Measurements from ENCODE around the gene F2R.

Gene F2R

DNA sequence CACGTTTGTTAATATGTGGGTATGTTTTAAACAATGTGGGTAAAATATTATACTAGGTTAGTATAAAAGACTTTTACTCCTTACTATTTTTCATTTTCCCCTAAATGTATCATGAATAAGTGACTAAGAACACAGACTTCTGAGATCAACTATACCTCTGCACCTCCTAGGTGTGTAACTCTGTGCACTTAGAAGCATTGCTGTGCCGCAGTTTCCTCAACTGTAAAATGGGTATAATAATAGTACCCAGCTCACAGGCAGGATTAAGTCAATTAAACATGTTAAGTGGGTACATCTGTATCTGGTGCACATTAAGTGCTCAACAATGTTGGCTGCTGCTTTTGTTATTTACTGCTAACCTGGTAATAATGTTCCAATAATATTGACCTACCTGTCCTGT lies 21.6 kb upstream of the F2R start:
- TF ChIP-seq, protein P1, sequence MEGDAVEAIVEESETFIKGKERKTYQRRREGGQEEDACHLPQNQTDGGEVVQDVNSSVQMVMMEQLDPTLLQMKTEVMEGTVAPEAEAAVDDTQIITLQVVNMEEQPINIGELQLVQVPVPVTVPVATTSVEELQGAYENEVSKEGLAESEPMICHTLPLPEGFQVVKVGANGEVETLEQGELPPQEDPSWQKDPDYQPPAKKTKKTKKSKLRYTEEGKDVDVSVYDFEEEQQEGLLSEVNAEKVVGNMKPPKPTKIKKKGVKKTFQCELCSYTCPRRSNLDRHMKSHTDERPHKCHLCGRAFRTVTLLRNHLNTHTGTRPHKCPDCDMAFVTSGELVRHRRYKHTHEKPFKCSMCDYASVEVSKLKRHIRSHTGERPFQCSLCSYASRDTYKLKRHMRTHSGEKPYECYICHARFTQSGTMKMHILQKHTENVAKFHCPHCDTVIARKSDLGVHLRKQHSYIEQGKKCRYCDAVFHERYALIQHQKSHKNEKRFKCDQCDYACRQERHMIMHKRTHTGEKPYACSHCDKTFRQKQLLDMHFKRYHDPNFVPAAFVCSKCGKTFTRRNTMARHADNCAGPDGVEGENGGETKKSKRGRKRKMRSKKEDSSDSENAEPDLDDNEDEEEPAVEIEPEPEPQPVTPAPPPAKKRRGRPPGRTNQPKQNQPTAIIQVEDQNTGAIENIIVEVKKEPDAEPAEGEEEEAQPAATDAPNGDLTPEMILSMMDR (IDR thresholded peaks at IDR 0.05; ENCODE audit: low read depth, low read length, missing control alignments): no peak
- DNase-seq (ENCODE audit: low read depth): no peak
- no peak overlapping the region for H3K4me3 ChIP-seq (ENCODE audit: low read depth, low read length)

DNA sequence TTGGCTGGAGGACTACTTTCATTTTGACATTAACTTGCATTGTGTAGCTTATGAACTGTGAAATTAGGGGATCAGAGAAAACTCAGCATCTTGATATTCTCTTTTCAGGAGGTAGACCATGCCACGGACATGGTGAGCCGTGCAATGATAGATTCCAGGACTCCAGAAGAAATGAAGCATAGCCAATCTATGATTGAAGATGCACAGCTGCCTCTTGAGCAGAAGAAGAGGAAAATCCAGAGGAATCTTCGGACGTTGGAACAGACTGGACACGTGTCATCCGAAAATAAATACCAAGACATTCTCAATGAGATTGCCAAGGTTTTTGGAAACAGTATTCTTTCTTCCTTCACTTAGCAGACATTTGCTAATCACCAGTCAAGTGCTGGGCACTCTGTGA lies 20.6 kb upstream of the F2R start:
- DNase-seq (ENCODE audit: low read depth): no peak
- H3K4me3 ChIP-seq (ENCODE audit: low read depth, low read length): no peak overlapping the region
- TF ChIP-seq, protein P1 (IDR thresholded peaks at IDR 0.05; ENCODE audit: low read depth, low read length, missing control alignments): no peak

DNA sequence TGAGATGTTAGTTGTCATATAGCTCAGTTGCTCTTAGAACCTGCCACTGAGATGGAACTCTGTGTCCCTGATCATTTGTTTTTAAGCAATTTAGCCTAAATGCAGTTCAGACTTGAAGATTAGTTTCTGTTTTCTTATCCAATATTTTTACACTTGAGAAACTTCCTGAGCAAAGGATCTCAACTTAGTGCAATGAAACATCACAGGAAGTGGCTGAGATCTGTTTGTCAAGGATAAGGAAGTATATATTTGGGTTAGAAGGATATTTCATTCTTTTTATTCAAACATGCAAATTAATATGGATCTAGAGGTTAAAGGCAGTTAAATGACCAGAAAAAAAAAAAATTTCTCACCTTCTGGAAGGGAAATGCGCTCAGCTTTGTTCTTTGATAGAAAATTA lies 19.7 kb upstream of the F2R start:
- TF ChIP-seq, protein P1 (IDR thresholded peaks at IDR 0.05; ENCODE audit: low read depth, low read length, missing control alignments): no peak
- DNase-seq (ENCODE audit: low read depth): no peak
- H3K4me3 ChIP-seq (ENCODE audit: low read depth, low read length): no peak overlapping the region

DNA sequence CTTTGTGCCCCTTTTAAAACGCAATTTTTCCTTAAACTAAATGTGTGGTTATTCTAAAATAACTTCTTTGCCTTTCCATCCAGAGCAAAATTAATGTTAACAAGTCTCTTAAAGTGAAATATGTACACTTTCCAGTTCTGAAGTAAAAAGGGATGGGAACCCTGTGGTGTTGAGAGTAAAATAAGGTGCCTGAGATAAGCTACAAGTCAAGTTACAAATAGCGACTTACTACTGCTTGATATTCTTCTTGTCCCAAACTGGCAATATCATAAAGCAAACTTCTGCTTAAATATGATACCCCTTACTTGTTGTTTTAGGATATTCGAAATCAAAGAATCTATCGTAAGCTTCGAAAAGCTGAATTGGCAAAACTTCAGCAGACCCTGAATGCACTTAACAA lies 18.3 kb upstream of the F2R start:
- DNase-seq (ENCODE audit: low read depth): no peak
- H3K4me3 ChIP-seq (ENCODE audit: low read depth, low read length): no peak overlapping the region
- TF ChIP-seq, protein P1 (IDR thresholded peaks at IDR 0.05; ENCODE audit: low read depth, low read length, missing control alignments): no peak

DNA sequence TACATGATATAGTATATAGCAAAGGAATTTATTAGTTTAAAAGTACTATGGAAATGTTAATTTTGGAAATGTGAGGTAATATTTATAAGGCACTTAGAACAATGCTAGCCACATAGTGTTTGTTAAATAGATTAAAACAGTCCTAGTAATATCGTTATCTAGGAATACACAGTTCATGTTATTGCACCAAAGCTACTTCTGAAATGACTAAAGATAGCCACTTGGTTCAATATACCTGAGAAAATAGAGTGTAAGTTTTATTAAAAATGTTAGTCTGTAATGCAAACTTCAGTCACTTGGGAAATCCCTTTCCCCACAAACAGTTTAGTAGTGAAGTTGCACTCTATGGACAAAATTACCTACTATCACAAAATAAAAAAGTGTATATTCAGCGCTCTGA lies 15.4 kb upstream of the F2R start:
- DNase-seq (ENCODE audit: low read depth): no peak
- TF ChIP-seq, protein P1 (IDR thresholded peaks at IDR 0.05; ENCODE audit: low read depth, low read length, missing control alignments): no peak
- no peak overlapping the region for H3K4me3 ChIP-seq (ENCODE audit: low read depth, low read length)

DNA sequence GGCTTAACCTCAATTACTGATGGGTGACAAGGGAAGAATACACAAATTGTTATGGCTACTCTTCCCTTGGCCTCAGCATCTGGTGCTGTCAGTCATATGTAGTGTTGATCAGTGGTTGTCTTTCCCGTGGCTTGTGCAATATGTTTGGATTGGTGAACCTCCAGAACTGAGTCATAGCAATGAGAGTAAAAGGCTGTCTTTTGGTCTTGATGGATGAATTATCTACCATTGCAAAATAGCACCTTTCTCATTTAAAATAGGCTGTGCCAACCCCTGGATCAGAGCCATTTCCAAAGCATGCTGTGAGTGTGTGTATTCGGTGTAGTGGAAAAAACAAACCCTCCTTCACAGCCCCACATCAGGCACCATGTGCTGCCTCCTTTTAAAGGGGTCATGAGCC lies 14.6 kb upstream of the F2R start:
- TF ChIP-seq, protein P1 (IDR thresholded peaks at IDR 0.05; ENCODE audit: low read depth, low read length, missing control alignments): no peak
- H3K4me3 ChIP-seq (ENCODE audit: low read depth, low read length): no peak overlapping the region
- no peak for DNase-seq (ENCODE audit: low read depth)

DNA sequence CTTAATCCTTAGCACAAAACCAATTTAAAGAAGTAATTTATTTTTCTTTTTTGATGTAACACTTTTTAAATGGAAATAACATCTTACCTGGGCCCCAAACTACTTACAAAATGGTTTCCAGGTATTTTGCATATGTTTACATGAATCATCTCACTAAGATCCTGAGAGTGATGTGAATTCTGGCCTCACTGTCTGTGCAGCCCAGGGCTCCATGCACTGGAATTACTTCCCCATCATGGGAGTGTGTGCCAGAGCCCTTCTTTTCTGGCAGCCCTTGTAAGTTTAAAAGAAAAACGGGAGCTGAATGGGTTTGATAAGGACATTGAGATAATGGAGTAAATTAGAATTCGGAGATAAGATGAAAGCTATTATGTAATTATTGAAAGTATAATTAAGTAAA lies 12.2 kb upstream of the F2R start:
- TF ChIP-seq, protein P1 (IDR thresholded peaks at IDR 0.05; ENCODE audit: low read depth, low read length, missing control alignments): no peak
- no peak for DNase-seq (ENCODE audit: low read depth)
- H3K4me3 ChIP-seq (ENCODE audit: low read depth, low read length): no peak overlapping the region

Data from GM12864 (cell line).